Activated CD4-positive, alpha-beta T cell treated with anti-CD3 and anti-CD28 coated beads for 36 hours (primary cell): Measurements from ENCODE around the gene FGF8. TPM values are rescaled to one million over a fixed set of nuclear protein-coding genes. Genes with fewer than 3 reads are reported as not detected.

Experiments used
- ATAC-seq: fragments of 200-7000 bp; cut with Tn5 transposase; one replicate; pipeline ENCODE4 v1.10.0; 2021; ENCODE audit warnings: mild to moderate bottlenecking, moderate library complexity
- CTCF ChIA-PET: fragments of 350-600 bp; sonication (Branson Sonifier 250); formaldehyde crosslinking; loops from one replicate; lab custom pipeline; 2021; ENCODE audit warnings: antibody characterized with exemption; lab: Charles Lee
- POLR2A ChIA-PET: fragments of 350-600 bp; sonication (Branson Sonifier 250); formaldehyde crosslinking; loops from one replicate; lab custom pipeline; 2021; ENCODE audit warnings: antibody characterized with exemption, inconsistent platforms; lab: Charles Lee
- DNase-seq: peaks from one replicate; pipeline ENCODE4 v3.0.0-alpha.2; 2020
- H3K27ac Mint-ChIP-seq: one replicate; pipeline ENCODE4 v1.8.0; 2021; ENCODE audit warnings: mixed read lengths
- H3K27me3 Mint-ChIP-seq: one replicate; pipeline ENCODE4 v1.8.0; 2021; ENCODE audit warnings: mixed read lengths
- H3K36me3 Mint-ChIP-seq: one replicate; pipeline ENCODE4 v1.8.0; 2021; ENCODE audit warnings: low read depth, mixed read lengths
- H3K4me1 Mint-ChIP-seq: one replicate; pipeline ENCODE4 v1.8.0; 2021; ENCODE audit warnings: mixed read lengths
- H3K4me3 Mint-ChIP-seq: one replicate; pipeline ENCODE4 v1.8.0; 2021; ENCODE audit warnings: mild to moderate bottlenecking, moderate library complexity, mixed read lengths
- H3K9me3 Mint-ChIP-seq: one replicate; pipeline ENCODE4 v1.8.0; 2021; ENCODE audit warnings: low read depth, mixed read lengths
- intact Hi-C, 2 experiments: fragments of 100-400 bp; cut with DNase I in 1 of 2; cut with micrococcal nuclease in 1 of 2; formaldehyde crosslinking; loops; one replicate each; pipeline versions ENCODE4 v1.14.2 to v1.15.1; 2022 to 2024; cut with DNase I, micrococcal nuclease
- total RNA-seq, 2 experiments: library from RNA; stranded (reverse); gene quantifications; one replicate each; pipeline ENCODE4 v1.2.3, GENCODE V29; 2021

The FGF8 gene
- total RNA-seq, 2 experiments from 2014 or later, result 0.32 TPM; not detected in 1

DNA sequence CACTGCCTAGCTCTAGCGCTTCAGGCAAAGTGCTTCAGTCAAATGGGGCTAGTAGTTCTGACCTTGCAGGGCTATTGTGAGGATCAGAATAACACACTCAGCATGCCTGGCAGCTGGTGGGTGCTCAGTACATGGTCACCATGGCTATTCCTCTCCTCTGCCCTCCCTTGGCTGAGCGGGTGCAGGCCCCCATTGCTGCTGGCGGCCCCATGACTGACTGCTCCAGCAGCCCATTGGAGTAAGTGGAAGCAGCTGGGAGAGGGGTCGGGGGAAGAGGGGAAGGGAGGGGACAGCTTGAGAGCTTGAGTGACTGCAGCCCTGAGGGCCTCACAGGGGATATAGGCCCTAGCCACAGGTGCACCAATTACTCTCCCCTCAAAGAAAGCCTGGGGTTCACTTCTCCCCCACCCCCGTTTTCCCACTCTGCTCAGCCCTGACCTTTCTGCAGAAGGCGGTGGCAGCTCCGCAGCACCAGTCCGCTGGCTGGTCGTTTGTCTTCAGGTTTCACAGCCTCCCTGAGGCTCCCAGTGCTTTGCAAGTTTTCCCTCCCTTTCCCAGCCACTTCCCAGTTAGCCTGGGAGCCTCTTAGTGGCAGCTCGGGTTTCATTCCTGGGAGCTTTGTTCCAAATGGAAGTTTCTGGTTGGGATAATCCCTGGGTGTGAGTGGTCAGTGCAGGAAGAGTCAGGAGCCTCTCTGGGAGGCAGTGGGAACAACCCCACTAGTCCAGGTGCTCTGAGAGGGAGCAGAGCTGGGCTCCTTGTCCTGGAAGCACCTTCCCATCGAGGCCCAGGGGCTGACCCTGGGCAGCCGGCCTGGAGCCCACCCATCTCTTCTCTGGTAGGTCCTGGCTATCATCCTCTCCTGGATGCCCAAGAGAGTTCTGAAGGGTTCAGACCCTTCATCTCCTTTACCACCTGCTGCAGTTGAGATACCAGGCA lies 16.3 kb downstream of the FGF8 start:
- CTCF ChIA-PET, result interaction anchor here (0.6 to 0.7 kb wide), 3 partner anchors 16 to 244 kb away, joined by 3 read pairs; no protein-coding TSS in a partner anchor
- Mint-ChIP-seq H3K4me3 (no peak overlapping the region), H3K27ac (no peak overlapping the region), H3K4me1 (no peaks in the 10 kb centered on the region), H3K27me3 (peaks cover 4% of the 10 kb centered on the region), H3K36me3 (no peaks in the 10 kb centered on the region), H3K9me3 (no peaks in the 10 kb centered on the region)
- intact Hi-C loops, result loop anchor here in 1 of 2 experiments (10.0 kb wide), 2 partner anchors 265 to 565 kb away; no protein-coding TSS in a partner anchor
- ATAC-seq (no peak), DNase-seq (no peak)
- POLR2A ChIA-PET, result no interaction called here

GRCh38 chr10:101758858-101759257 lies 17.1 kb downstream of the FGF8 start:
- no peaks in the 10 kb centered on the region for H3K9me3 Mint-ChIP-seq
- no peaks in the 10 kb centered on the region for H3K4me1 Mint-ChIP-seq
- H3K4me3 Mint-ChIP-seq, result no peak overlapping the region
- ATAC-seq (no peak), DNase-seq (no peak)
- no peak overlapping the region for H3K27ac Mint-ChIP-seq
- CTCF ChIA-PET, result no interaction called here
- intact Hi-C loops, result loop anchor here in 1 of 2 experiments (10.0 kb wide), 2 partner anchors 264 to 564 kb away; no protein-coding TSS in a partner anchor
- POLR2A ChIA-PET, result no interaction called here
- no peaks in the 10 kb centered on the region for H3K36me3 Mint-ChIP-seq
- peaks cover 5% of the 10 kb centered on the region for H3K27me3 Mint-ChIP-seq

- intact Hi-C loops, result loop anchor here in 1 of 2 experiments (10.0 kb wide), 2 partner anchors 257 to 557 kb away; no protein-coding TSS in a partner anchor
- Mint-ChIP-seq H3K36me3 (no peaks in the 10 kb centered on the region), H3K27me3 (peaks cover 6% of the 10 kb centered on the region), H3K4me1 (no peaks in the 10 kb centered on the region), H3K9me3 (no peaks in the 10 kb centered on the region), H3K4me3 (no peak overlapping the region), H3K27ac (no peak overlapping the region)
- DNase-seq, result no peak
- ATAC-seq, result no peak
- POLR2A ChIA-PET, result no interaction called here
- CTCF ChIA-PET, result interaction anchor here (0.9 to 2.0 kb wide), 3 partner anchors 8 to 29 kb away, joined by 3 to 4 read pairs (median 3); no protein-coding TSS in a partner anchor
Measured at GRCh38 chr10:101752241-101752640, 23.7 kb downstream of the FGF8 start.

DNA sequence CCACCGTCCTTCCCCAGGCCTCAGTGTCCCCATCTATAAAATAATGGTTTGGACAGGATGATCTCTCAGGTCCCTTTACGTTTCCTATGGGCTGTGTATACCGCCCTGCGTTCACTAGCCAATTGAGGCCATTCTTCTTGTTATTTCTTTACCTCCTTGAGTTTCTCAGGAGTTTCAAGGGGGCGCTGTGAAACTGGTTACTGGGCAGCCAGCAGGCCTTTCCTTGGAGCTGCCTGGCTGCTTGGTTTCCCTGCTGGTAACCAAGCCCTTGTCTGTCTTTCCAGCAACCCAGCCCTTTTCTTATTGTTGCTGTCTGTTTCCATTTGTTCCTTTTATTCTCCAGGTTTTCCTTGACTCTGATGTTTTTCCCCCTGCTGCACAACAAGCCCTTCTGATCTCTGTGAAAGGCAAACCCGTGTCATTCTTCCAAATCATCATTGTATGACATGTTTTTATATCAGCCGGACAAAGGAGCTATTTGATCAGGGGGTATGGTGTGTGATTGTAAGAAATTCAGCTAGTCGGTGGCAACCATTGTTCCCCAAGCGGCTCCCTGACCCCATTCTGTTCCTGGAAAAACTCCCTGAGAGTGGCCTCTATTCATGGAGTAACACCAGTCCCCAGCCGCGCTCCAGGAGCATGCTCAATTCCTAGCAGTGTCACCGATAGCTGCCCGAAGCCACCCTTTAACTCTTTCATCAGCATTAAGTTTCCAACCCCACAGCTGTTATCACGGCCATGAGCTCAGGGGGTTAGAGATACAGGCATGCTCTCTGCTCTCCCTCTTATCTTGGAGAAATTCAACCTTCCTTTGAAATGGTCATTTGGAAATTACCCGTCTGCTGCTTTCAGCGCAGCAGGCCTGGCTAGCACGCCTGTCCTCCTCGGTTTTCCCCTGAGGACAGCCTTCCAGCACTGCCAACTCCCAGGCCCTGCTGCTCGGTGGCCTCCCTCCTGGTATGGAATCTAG lies 26.6 kb downstream of the FGF8 start:
- H3K4me1 Mint-ChIP-seq, result no peaks in the 10 kb centered on the region
- no peaks in the 10 kb centered on the region for H3K9me3 Mint-ChIP-seq
- ATAC-seq, result no peak
- ChIA-PET CTCF (interaction anchor here (0.6 kb wide), 1 partner anchor 9 kb away, joined by 3 read pairs; no protein-coding TSS in a partner anchor), POLR2A (no interaction called here)
- H3K36me3 Mint-ChIP-seq, result no peaks in the 10 kb centered on the region
- DNase-seq, result no peak
- intact Hi-C loops, result loop anchor here in 1 of 2 experiments (10.0 kb wide), 2 partner anchors 255 to 555 kb away; no protein-coding TSS in a partner anchor
- no peak overlapping the region for H3K27ac Mint-ChIP-seq
- no peak overlapping the region for H3K4me3 Mint-ChIP-seq
- H3K27me3 Mint-ChIP-seq, result peaks cover 6% of the 10 kb centered on the region

DNA sequence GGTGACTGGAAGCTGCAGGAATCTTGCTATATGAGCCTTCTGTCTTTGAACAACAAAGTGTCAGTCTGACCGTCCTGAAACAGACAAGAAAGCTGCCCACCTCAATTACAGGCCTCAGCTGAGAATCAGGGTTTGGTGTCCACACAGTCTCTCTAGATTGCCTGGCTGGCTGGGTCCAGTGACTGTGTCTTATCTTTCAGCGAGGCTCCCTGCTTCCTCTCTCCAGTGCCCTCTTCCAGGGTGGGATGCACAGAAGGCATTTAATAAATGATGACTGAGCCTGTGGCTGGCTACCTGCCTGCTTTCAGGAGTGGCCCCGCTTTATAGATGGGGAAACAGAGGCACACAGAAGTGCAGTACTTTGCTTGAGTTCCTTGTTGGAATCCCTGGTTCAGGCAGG lies 27.4 kb downstream of the FGF8 start:
- CTCF ChIA-PET, result no interaction called here
- Mint-ChIP-seq H3K36me3 (no peaks in the 10 kb centered on the region), H3K27ac (no peak overlapping the region), H3K4me1 (no peaks in the 10 kb centered on the region), H3K9me3 (no peaks in the 10 kb centered on the region), H3K27me3 (peaks cover 5% of the 10 kb centered on the region), H3K4me3 (no peak overlapping the region)
- intact Hi-C loops, result no loop called here
- POLR2A ChIA-PET, result no interaction called here
- no peak for DNase-seq
- no peak for ATAC-seq

DNA sequence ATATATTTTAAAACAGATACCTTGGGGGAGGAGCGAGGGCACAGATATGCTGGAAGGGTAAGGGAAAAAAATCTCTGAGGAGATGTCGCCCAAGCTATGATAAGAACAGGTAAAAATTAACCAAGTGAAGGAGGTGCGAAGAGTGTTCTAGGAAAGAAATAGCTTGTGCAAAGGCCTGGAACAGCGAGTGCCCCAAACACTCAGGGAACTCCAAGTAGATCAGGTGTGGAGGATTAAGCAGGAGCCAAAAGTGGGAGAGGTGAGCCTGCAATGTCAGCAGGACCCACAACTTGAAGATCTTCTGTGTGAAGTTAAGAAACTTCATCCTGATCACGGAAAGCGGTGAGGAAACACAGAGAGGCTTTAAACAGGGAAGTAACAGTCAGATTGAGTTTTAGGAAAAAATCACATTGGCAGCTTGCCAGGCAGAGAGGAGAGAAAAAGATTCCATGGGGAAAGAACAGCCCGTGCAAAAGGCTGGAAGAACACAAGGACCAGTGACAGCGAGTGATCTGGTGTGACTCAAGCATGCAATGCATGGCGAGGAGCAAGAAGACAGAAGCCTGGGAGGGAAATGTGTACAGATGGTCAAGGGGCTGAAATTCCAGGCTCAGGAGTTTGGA lies 30.7 kb downstream of the FGF8 start:
- intact Hi-C loops, result no loop called here
- ATAC-seq, result no peak
- peaks cover 10% of the 10 kb centered on the region for H3K27me3 Mint-ChIP-seq
- H3K36me3 Mint-ChIP-seq, result no peaks in the 10 kb centered on the region
- H3K9me3 Mint-ChIP-seq, result no peaks in the 10 kb centered on the region
- no peak overlapping the region for H3K4me3 Mint-ChIP-seq
- no peak overlapping the region for H3K27ac Mint-ChIP-seq
- ChIA-PET POLR2A (no interaction called here), CTCF (interaction anchor here (0.7 to 1.1 kb wide), 2 partner anchors 12 to 33 kb away, joined by 3 read pairs; no protein-coding TSS in a partner anchor)
- no peak for DNase-seq
- H3K4me1 Mint-ChIP-seq, result no peaks in the 10 kb centered on the region

DNA sequence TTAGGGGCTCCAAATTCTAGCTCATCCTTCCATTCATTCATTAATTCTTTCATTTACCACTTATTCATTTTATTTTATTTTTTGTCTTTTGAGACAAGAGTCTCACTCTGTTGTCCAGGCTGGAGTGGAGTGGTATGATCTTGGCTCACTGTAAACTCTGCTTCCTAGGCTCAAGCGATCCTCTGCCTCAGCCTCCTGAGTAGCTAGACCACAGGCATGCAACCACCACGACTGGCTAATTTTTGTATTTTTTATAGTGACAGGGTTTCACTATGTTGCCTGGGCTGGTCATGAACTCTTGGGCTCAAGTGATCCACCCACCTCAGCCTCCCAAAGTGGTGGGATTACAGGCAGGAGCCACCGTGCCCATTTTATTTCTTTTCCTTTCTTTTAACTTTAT lies 31.6 kb downstream of the FGF8 start:
- H3K4me3 Mint-ChIP-seq, result no peak overlapping the region
- H3K9me3 Mint-ChIP-seq, result no peaks in the 10 kb centered on the region
- CTCF ChIA-PET, result interaction anchor here (1.2 kb wide), 1 partner anchor 8 kb away, joined by 3 read pairs; no protein-coding TSS in a partner anchor
- DNase-seq (no peak), ATAC-seq (no peak)
- H3K27me3 Mint-ChIP-seq, result peaks cover 11% of the 10 kb centered on the region
- H3K27ac Mint-ChIP-seq, result no peak overlapping the region
- no peaks in the 10 kb centered on the region for H3K4me1 Mint-ChIP-seq
- intact Hi-C loops, result no loop called here
- POLR2A ChIA-PET, result no interaction called here
- no peaks in the 10 kb centered on the region for H3K36me3 Mint-ChIP-seq

DNA sequence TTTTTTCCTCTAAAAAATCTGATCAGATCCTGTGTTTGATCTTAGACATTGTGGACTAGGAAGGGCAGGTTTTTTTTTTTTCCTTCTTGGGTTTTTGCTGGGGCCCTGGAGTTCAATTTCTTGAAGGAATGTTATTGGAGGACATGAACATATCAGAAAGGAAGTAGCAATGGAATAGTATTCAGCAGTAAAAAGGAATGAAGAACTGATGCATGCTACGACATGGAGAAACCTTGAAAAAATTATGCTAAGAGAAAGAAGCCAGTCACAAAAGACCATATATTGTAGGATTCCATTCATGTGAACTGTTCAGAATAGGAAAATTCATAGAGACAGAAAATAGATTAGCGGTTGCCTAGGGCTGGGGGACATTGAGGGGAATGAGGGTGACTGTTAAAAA lies 34.0 kb downstream of the FGF8 start:
- H3K9me3 Mint-ChIP-seq, result no peaks in the 10 kb centered on the region
- peaks cover 11% of the 10 kb centered on the region for H3K27me3 Mint-ChIP-seq
- no peaks in the 10 kb centered on the region for H3K36me3 Mint-ChIP-seq
- CTCF ChIA-PET, result no interaction called here
- ATAC-seq (no peak), DNase-seq (no peak)
- H3K4me3 Mint-ChIP-seq, result no peak overlapping the region
- intact Hi-C loops, result no loop called here
- POLR2A ChIA-PET, result no interaction called here
- H3K27ac Mint-ChIP-seq, result no peak overlapping the region
- H3K4me1 Mint-ChIP-seq, result no peaks in the 10 kb centered on the region

DNA sequence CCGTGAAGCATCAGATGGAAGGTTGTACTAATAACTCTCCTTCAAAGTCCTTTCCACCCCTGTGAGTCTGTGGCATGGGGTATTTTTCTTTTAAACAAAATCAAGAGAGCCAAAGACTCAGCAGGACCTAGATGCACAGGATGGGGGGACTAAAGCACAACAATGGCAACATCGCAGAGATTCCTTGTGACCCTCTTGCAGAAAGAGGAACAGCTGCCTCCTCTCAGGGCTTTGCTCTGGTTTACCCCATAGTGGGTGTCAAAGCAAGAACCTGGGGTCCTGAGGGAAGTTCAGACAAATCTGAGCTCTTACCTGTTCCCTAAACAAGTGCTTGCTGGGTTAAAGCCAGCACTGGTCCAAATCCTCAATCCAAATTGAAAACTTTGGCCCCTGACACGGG lies 39.2 kb downstream of the FGF8 start:
- DNase-seq, result no peak
- no peak for ATAC-seq
- no peaks in the 10 kb centered on the region for H3K4me1 Mint-ChIP-seq
- POLR2A ChIA-PET, result no interaction called here
- CTCF ChIA-PET, result no interaction called here
- intact Hi-C loops, result loop anchor here in 1 of 2 experiments (2.0 kb wide), 1 partner anchor 20 kb away; no protein-coding TSS in a partner anchor
- no peak overlapping the region for H3K27ac Mint-ChIP-seq
- no peaks in the 10 kb centered on the region for H3K36me3 Mint-ChIP-seq
- no peak overlapping the region for H3K4me3 Mint-ChIP-seq
- no peaks in the 10 kb centered on the region for H3K9me3 Mint-ChIP-seq
- peaks cover 19% of the 10 kb centered on the region for H3K27me3 Mint-ChIP-seq

DNA sequence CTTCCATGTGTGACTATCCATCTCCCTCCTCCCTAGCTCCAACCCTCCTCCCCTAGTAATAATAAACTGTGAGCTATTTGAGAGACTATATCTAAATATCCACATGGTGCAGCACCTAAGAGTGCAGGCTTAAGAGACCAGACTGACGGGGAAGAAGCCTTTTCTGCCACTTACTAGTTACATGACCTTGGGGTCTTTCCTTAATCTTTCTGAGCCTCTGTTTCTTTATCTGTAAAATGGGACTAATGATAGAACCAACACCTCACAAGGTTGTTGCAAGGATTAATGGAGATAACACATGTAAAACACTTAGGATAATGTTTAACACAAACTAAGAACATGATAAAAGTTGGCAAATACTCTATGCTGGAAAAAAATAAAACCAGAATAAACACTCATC lies 43.8 kb downstream of the FGF8 start:
- no peaks in the 10 kb centered on the region for H3K9me3 Mint-ChIP-seq
- ChIA-PET POLR2A (no interaction called here), CTCF (interaction anchor here (1.2 kb wide), 1 partner anchor 20 kb away, joined by 3 read pairs; no protein-coding TSS in a partner anchor)
- ATAC-seq (no peak), DNase-seq (no peak)
- intact Hi-C loops, result no loop called here
- H3K4me3 Mint-ChIP-seq, result no peak overlapping the region
- H3K27me3 Mint-ChIP-seq, result peaks cover 14% of the 10 kb centered on the region
- no peaks in the 10 kb centered on the region for H3K4me1 Mint-ChIP-seq
- no peaks in the 10 kb centered on the region for H3K36me3 Mint-ChIP-seq
- H3K27ac Mint-ChIP-seq, result no peak overlapping the region

- ChIA-PET POLR2A (no interaction called here), CTCF (no interaction called here)
- no peak for ATAC-seq
- H3K4me1 Mint-ChIP-seq, result peaks cover 8% of the 10 kb centered on the region
- no peaks in the 10 kb centered on the region for H3K9me3 Mint-ChIP-seq
- no peak overlapping the region for H3K4me3 Mint-ChIP-seq
- DNase-seq, result no peak
- H3K27me3 Mint-ChIP-seq, result peaks cover 8% of the 10 kb centered on the region
- no peak overlapping the region for H3K27ac Mint-ChIP-seq
- no peaks in the 10 kb centered on the region for H3K36me3 Mint-ChIP-seq
- intact Hi-C loops, result no loop called here
Measured at GRCh38 chr10:101726115-101726387, 49.9 kb downstream of the FGF8 start.
